ENCODE results near the gene AMOTL1.

AMOTL1 gene

GRCh38 chr11:94746721-94747120 is 21.4 kb upstream of the AMOTL1 start:
- no peak for DNase-seq

GRCh38 chr11:94747146-94747545 is 21.0 kb upstream of the AMOTL1 start:
- no peak for DNase-seq

GRCh38 chr11:94747601-94748041 is 20.5 kb upstream of the AMOTL1 start:
- DNase-seq: no peak

GRCh38 chr11:94749369-94749768 is 18.8 kb upstream of the AMOTL1 start:
- no peak for DNase-seq

- DNase-seq: no peak
These were observed 17.6 kb upstream of the AMOTL1 start for GRCh38 chr11:94750319-94751217.

GRCh38 chr11:94751218-94751609 is 16.9 kb upstream of the AMOTL1 start:
- DNase-seq: no peak

GRCh38 chr11:94751786-94752185 is 16.4 kb upstream of the AMOTL1 start:
- DNase-seq: no peak

GRCh38 chr11:94753630-94754029 is 14.5 kb upstream of the AMOTL1 start:
- DNase-seq: no peak

- no peak for DNase-seq
These were observed 13.8 kb upstream of the AMOTL1 start for GRCh38 chr11:94754335-94754734.

- no peak for DNase-seq
These were observed 13.3 kb upstream of the AMOTL1 start for GRCh38 chr11:94754819-94755218.

GRCh38 chr11:94755494-94755893 is 12.7 kb upstream of the AMOTL1 start:
- DNase-seq: no peak

- DNase-seq: no peak
These were observed 11.0 kb upstream of the AMOTL1 start for GRCh38 chr11:94757037-94757735.

- no peak for DNase-seq
These were observed 9.5 kb upstream of the AMOTL1 start for GRCh38 chr11:94758666-94759065.

- no peak for DNase-seq
These were observed 8.6 kb upstream of the AMOTL1 start for GRCh38 chr11:94759522-94759921.

GRCh38 chr11:94760296-94760695 is 7.9 kb upstream of the AMOTL1 start:
- no peak for DNase-seq

GRCh38 chr11:94762208-94762607 is 5.9 kb upstream of the AMOTL1 start:
- DNase-seq: no peak

- DNase-seq: no peak
These were observed 5.2 kb upstream of the AMOTL1 start for GRCh38 chr11:94762995-94763394.

- DNase-seq: no peak
These were observed 1.4 kb upstream of the AMOTL1 start for GRCh38 chr11:94766713-94767206.

GRCh38 chr11:94767291-94767690 is 865 bp upstream of the AMOTL1 start:
- no peak for DNase-seq

- no peak for DNase-seq
These were observed 716 bp downstream of the AMOTL1 start for GRCh38 chr11:94768602-94769541.

GRCh38 chr11:94769880-94770279 is 1.7 kb downstream of the AMOTL1 start:
- DNase-seq: no peak

GRCh38 chr11:94770563-94771120 is 2.5 kb downstream of the AMOTL1 start:
- DNase-seq: no peak

GRCh38 chr11:94771390-94771789 is 3.2 kb downstream of the AMOTL1 start:
- no peak for DNase-seq

Data from NCI-H2107 (cell line).